Liver (tissue), 9 donors: Measurements from ENCODE around the gene ACKR2. TPM values are rescaled to one million over a fixed set of nuclear protein-coding genes. Genes with fewer than 3 reads are reported as not detected.

Source experiments
- DNase-seq: peaks from one replicate; pipeline ENCODE4 v3.0.0-alpha.2; 2017; ENCODE audit warnings: low spot score
- H3K27ac ChIP-seq, 2 donors: one replicate each; pipeline ENCODE4 v1.7.0; 2013; ENCODE audit warnings: inconsistent platforms in 2 of 2, low read length in 2 of 2, control low read depth in 1 of 2, low read depth in 1 of 2, mild to moderate bottlenecking in 1 of 2
- H3K27me3 ChIP-seq, 4 donors: one replicate each; pipeline versions ENCODE4 v1.6.1 to v1.7.0; 2013; ENCODE audit warnings: low read length in 3 of 4, inconsistent platforms in 1 of 4, mild to moderate bottlenecking in 1 of 4, moderate library complexity in 1 of 4; ENCODE audit not compliant: control insufficient read depth in 4 of 4, insufficient read depth in 4 of 4
- H3K36me3 ChIP-seq, 4 donors: one replicate each; pipeline versions ENCODE4 v1.6.1 to v1.7.0; 2013; ENCODE audit warnings: low read length in 3 of 4, mild to moderate bottlenecking in 3 of 4, low read depth in 1 of 4, moderate library complexity in 1 of 4; ENCODE audit not compliant: control insufficient read depth in 4 of 4, insufficient read depth in 3 of 4
- H3K4me1 ChIP-seq, 4 donors: one replicate each; pipeline versions ENCODE4 v1.6.1 to v1.7.0; 2013; ENCODE audit warnings: low read length in 3 of 4, mild to moderate bottlenecking in 3 of 4, moderate library complexity in 1 of 4; ENCODE audit not compliant: control insufficient read depth in 4 of 4, insufficient read depth in 4 of 4
- H3K4me3 ChIP-seq, 3 donors: one replicate each; pipeline versions ENCODE4 v1.6.1 to v1.7.0; 2013; ENCODE audit warnings: low read length in 3 of 3, control low read depth in 1 of 3, low read depth in 1 of 3, mild to moderate bottlenecking in 1 of 3
- H3K9ac ChIP-seq, 2 donors: one replicate each; pipeline ENCODE4 v1.7.0; 2013; ENCODE audit warnings: low read length in 2 of 2, mild to moderate bottlenecking in 2 of 2, moderate library complexity in 2 of 2, control low read depth in 1 of 2, low read depth in 1 of 2
- H3K9me3 ChIP-seq, 4 donors: one replicate each; pipeline versions ENCODE4 v1.6.1 to v1.7.0; 2013; ENCODE audit warnings: low read length in 3 of 4; ENCODE audit not compliant: control insufficient read depth in 4 of 4
- EGR1 ChIP-seq, 2 donors: IDR thresholded peaks; 2 replicates each; pipeline ENCODE4 v1.6.1; 2016 to 2018; ENCODE audit warnings: antibody characterized with exemption in 2 of 2, low read depth in 2 of 2
- FOXA1 ChIP-seq: IDR thresholded peaks from 2 replicates; pipeline ENCODE4 v1.6.1; 2016; ENCODE audit warnings: antibody characterized with exemption
- FOXA2 ChIP-seq: IDR thresholded peaks from 2 replicates; pipeline ENCODE4 v1.6.1; 2016; ENCODE audit warnings: antibody characterized with exemption
- GABPA ChIP-seq, 2 donors: IDR thresholded peaks in 1 of 2; conservative IDR thresholded peaks in 1 of 2; 2 replicates each; pipeline ENCODE4 v1.6.1; 2016; ENCODE audit warnings: antibody characterized with exemption in 2 of 2, mild to moderate bottlenecking in 1 of 2, moderate library complexity in 1 of 2
- HNF4A ChIP-seq, 2 donors: conservative IDR thresholded peaks; 2 replicates each; pipeline ENCODE4 v1.6.1; 2016; ENCODE audit warnings: antibody characterized with exemption in 2 of 2, mild to moderate bottlenecking in 2 of 2
- HNF4G ChIP-seq: IDR thresholded peaks from 2 replicates; pipeline ENCODE4 v1.6.1; 2016; ENCODE audit warnings: antibody characterized with exemption
- JUND ChIP-seq, 2 donors: IDR thresholded peaks; 2 replicates each; pipeline ENCODE4 v1.6.1; 2016; ENCODE audit warnings: antibody characterized with exemption in 2 of 2
- NR2F2 ChIP-seq: IDR thresholded peaks from 2 replicates; pipeline ENCODE4 v1.6.1; 2016; ENCODE audit warnings: antibody characterized with exemption
- RAD21 ChIP-seq, 2 donors: IDR thresholded peaks; 2 replicates each; pipeline ENCODE4 v1.6.1; 2016; ENCODE audit warnings: antibody characterized with exemption in 2 of 2, mild to moderate bottlenecking in 2 of 2
- RXRA ChIP-seq, 2 donors: IDR thresholded peaks; 2 replicates each; pipeline ENCODE4 v1.6.1; 2017 to 2018; ENCODE audit warnings: antibody characterized with exemption in 2 of 2, mild to moderate bottlenecking in 1 of 2
- SP1 ChIP-seq: IDR thresholded peaks from 2 replicates; pipeline ENCODE4 v1.6.1; 2018; ENCODE audit warnings: antibody characterized with exemption, mild to moderate bottlenecking
- TAF1 ChIP-seq: conservative IDR thresholded peaks from 2 replicates; pipeline ENCODE4 v1.6.1; 2016; ENCODE audit warnings: antibody characterized with exemption, mild to moderate bottlenecking
- YY1 ChIP-seq: IDR thresholded peaks from 2 replicates; pipeline ENCODE4 v1.6.1; 2016; ENCODE audit warnings: antibody characterized with exemption, mild to moderate bottlenecking
- WGBS: extraction: QIAGEN DNeasy Blood & Tissue Kit; methylation state at CpG from one replicate; pipeline ENCODE4 v1.1.7; 2013; 5-methylcytosine and 5-hydroxymethylcytosine counted together
- polyA plus RNA-seq, 2 donors: library from polyadenylated mRNA; stranded (reverse) in 1 of 2; unstranded in 1 of 2; fragments of 200-250 nt in 1 of 2; fragments of >200 nt in 1 of 2; fragmentation: Nextera tagmentation in 1 of 2; extraction: Ambion mirVana in 1 of 2; gene quantifications; one replicate each; pipeline versions ENCODE4 v1.2.1 to v1.2.3, GENCODE V29; 2013 to 2015
- total RNA-seq, 2 donors: library from RNA; depleted of rRNA; stranded (reverse); fragments of >200 nt; gene quantifications; one replicate each; pipeline ENCODE4 v1.2.3, GENCODE V29; 2014
- TF ChIP-seq, protein P1 (sequence below): fragments of 150-350 bp; IDR thresholded peaks from 2 replicates; pipeline ENCODE4 v1.5.1; 2017; ENCODE audit warnings: improper control_type of control experiment, low read depth, low read length; ENCODE audit not compliant: missing input control
- TF ChIP-seq, protein P2 (sequence below): IDR thresholded peaks from 2 replicates; pipeline ENCODE4 v1.6.1; 2016; ENCODE audit warnings: antibody characterized with exemption
- TF ChIP-seq, protein P3 (sequence below): IDR thresholded peaks from 2 replicates; pipeline ENCODE4 v1.6.1; 2016; ENCODE audit warnings: antibody characterized with exemption
- TF ChIP-seq, protein P4 (sequence below): IDR thresholded peaks from 2 replicates; pipeline ENCODE4 v1.6.1; 2016; ENCODE audit warnings: antibody characterized with exemption
- TF ChIP-seq, protein P5 (sequence below): IDR thresholded peaks from 2 replicates; pipeline ENCODE4 v1.6.1; 2016; ENCODE audit warnings: antibody characterized with exemption, mild to moderate bottlenecking
- donor health status: healthy.
- donor health status: healthy.
- donor health status: healthy.
- donor health status: healthy.
- donor health status: healthy.

Gene ACKR2
- total and polyA plus RNA-seq, 4 donors = 7.3 to 19.3 (median 10.8) TPM

DNA sequence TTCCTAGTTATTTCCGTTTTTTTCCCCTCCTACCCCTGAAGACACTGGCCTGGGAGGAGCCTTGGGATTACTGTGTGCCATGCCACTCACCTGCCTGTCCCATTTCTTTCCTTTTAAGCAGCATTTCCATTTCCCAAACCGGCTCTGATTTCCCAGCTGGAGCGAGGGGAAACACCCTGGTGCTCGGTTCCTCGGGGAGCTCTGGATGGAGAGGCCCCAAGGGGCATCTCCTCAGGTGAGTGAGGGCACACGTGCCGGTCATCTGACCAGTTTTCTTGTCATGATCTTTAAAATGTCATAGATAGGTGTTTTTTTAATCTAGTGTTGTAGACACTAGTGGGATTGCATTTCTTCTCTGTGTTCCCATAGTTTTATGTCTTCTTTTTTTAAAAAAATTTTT, 99.4 kb downstream of the ACKR2 start:
- Histone ChIP-seq H3K9ac (no peak overlapping the region), H3K9me3 (peaks cover 4 to 20% (median 11%) of the 10 kb centered on the region in 4 donors), H3K27me3 (no peaks in the 10 kb centered on the region), H3K4me3 (no peak overlapping the region), H3K27ac (no peak overlapping the region), H3K36me3 (peaks cover under 1 to 32% (median 22%) of the 10 kb centered on the region in 4 donors), H3K4me1 (peaks cover 2 to 18% (median 6%) of the 10 kb centered on the region in 4 donors)
- no peak for DNase-seq
- WGBS = 93% methylated on average over 7 of the region's 7 CpGs
- TF ChIP-seq NR2F2 = no peak
- no peak for TF ChIP-seq TAF1
- TF ChIP-seq, protein P1, sequence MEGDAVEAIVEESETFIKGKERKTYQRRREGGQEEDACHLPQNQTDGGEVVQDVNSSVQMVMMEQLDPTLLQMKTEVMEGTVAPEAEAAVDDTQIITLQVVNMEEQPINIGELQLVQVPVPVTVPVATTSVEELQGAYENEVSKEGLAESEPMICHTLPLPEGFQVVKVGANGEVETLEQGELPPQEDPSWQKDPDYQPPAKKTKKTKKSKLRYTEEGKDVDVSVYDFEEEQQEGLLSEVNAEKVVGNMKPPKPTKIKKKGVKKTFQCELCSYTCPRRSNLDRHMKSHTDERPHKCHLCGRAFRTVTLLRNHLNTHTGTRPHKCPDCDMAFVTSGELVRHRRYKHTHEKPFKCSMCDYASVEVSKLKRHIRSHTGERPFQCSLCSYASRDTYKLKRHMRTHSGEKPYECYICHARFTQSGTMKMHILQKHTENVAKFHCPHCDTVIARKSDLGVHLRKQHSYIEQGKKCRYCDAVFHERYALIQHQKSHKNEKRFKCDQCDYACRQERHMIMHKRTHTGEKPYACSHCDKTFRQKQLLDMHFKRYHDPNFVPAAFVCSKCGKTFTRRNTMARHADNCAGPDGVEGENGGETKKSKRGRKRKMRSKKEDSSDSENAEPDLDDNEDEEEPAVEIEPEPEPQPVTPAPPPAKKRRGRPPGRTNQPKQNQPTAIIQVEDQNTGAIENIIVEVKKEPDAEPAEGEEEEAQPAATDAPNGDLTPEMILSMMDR = no peak
- TF ChIP-seq, protein P2, sequence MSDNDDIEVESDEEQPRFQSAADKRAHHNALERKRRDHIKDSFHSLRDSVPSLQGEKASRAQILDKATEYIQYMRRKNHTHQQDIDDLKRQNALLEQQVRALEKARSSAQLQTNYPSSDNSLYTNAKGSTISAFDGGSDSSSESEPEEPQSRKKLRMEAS = no peak
- no peak for TF ChIP-seq HNF4A (conservative IDR thresholded peaks at IDR 0.05)
- TF ChIP-seq, protein P3, sequence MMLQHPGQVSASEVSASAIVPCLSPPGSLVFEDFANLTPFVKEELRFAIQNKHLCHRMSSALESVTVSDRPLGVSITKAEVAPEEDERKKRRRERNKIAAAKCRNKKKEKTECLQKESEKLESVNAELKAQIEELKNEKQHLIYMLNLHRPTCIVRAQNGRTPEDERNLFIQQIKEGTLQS = no peak
- TF ChIP-seq GABPA (IDR thresholded peaks at IDR 0.05 in 1 of 2, conservative IDR thresholded peaks at IDR 0.05 in 1 of 2) = no peak
- TF ChIP-seq RAD21 (IDR thresholded peaks at IDR 0.05) = no peak
- TF ChIP-seq RXRA (IDR thresholded peaks at IDR 0.05) = no peak
- no peak for TF ChIP-seq SP1
- no peak for TF ChIP-seq YY1
- TF ChIP-seq EGR1 (IDR thresholded peaks at IDR 0.05; ENCODE audit: low read depth in 2 of 2) = no peak
- no peak for TF ChIP-seq FOXA2
- TF ChIP-seq, protein P4, sequence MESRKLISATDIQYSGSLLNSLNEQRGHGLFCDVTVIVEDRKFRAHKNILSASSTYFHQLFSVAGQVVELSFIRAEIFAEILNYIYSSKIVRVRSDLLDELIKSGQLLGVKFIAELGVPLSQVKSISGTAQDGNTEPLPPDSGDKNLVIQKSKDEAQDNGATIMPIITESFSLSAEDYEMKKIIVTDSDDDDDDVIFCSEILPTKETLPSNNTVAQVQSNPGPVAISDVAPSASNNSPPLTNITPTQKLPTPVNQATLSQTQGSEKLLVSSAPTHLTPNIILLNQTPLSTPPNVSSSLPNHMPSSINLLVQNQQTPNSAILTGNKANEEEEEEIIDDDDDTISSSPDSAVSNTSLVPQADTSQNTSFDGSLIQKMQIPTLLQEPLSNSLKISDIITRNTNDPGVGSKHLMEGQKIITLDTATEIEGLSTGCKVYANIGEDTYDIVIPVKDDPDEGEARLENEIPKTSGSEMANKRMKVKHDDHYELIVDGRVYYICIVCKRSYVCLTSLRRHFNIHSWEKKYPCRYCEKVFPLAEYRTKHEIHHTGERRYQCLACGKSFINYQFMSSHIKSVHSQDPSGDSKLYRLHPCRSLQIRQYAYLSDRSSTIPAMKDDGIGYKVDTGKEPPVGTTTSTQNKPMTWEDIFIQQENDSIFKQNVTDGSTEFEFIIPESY = no peak
- no peak for TF ChIP-seq FOXA1
- no peak for TF ChIP-seq HNF4G
- TF ChIP-seq JUND (IDR thresholded peaks at IDR 0.05) = no peak
- TF ChIP-seq, protein P5, sequence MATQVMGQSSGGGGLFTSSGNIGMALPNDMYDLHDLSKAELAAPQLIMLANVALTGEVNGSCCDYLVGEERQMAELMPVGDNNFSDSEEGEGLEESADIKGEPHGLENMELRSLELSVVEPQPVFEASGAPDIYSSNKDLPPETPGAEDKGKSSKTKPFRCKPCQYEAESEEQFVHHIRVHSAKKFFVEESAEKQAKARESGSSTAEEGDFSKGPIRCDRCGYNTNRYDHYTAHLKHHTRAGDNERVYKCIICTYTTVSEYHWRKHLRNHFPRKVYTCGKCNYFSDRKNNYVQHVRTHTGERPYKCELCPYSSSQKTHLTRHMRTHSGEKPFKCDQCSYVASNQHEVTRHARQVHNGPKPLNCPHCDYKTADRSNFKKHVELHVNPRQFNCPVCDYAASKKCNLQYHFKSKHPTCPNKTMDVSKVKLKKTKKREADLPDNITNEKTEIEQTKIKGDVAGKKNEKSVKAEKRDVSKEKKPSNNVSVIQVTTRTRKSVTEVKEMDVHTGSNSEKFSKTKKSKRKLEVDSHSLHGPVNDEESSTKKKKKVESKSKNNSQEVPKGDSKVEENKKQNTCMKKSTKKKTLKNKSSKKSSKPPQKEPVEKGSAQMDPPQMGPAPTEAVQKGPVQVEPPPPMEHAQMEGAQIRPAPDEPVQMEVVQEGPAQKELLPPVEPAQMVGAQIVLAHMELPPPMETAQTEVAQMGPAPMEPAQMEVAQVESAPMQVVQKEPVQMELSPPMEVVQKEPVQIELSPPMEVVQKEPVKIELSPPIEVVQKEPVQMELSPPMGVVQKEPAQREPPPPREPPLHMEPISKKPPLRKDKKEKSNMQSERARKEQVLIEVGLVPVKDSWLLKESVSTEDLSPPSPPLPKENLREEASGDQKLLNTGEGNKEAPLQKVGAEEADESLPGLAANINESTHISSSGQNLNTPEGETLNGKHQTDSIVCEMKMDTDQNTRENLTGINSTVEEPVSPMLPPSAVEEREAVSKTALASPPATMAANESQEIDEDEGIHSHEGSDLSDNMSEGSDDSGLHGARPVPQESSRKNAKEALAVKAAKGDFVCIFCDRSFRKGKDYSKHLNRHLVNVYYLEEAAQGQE = no peak
